BLaER1 (cell line): ENCODE measurements around the gene HS6ST1.

Experiments used
- H3K27ac ChIP-seq: shearing (Covaris generic); formaldehyde crosslinking; 2 replicates; pipeline ENCODE4 v1.8.1; 2022
- H3K27me3 ChIP-seq: shearing (Covaris generic); formaldehyde crosslinking; 2 replicates; pipeline ENCODE4 v1.8.1; 2022
- H3K36me3 ChIP-seq: shearing (Covaris generic); formaldehyde crosslinking; 2 replicates; pipeline ENCODE4 v1.8.1; 2022
- H3K4me1 ChIP-seq: shearing (Covaris generic); formaldehyde crosslinking; 2 replicates; pipeline ENCODE4 v1.8.1; 2022
- H3K4me2 ChIP-seq: shearing (Covaris generic); formaldehyde crosslinking; 2 replicates; pipeline ENCODE4 v1.8.1; 2022
- H3K4me3 ChIP-seq: shearing (Covaris generic); formaldehyde crosslinking; 2 replicates; pipeline ENCODE4 v1.8.1; 2022
- H3K9ac ChIP-seq: shearing (Covaris generic); formaldehyde crosslinking; 2 replicates; pipeline ENCODE4 v1.8.1; 2022
- H3K9me3 ChIP-seq: shearing (Covaris generic); formaldehyde crosslinking; 2 replicates; pipeline ENCODE4 v1.8.1; 2022
- H4K20me1 ChIP-seq: shearing (Covaris generic); formaldehyde crosslinking; 2 replicates; pipeline ENCODE4 v1.8.1; 2022
- Cebpa-rat ChIP-seq: shearing (Covaris generic); IDR thresholded peaks from 2 replicates; pipeline ENCODE4 v1.8.1; 2022

Gene HS6ST1

DNA sequence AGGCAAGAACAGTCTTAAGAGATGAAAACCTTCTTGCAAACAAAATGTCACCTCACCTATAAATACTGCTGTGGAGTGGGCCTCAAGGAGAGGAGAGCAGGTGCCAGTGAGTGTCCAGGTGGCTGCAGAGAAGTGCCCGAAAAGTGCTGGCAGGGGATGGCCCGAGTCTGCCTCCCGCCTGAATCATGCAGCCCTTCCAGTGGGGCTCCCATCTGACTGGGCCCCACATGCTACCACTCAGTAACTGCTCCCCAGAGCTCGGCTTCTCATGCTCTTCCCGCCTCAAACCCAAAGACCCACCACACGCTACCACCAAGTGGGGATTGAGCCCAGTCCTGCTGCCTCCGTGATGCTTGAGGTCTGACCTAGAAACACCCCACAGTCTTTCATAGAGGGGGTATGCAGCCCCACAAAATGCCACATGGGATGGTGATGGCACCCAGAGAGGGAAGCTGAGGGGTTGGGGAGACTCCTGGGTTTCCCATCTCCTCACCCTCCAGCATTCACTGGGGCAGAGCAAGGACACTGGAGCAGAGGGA lies 7.4 kb downstream of the HS6ST1 start:
- H4K20me1 ChIP-seq, result peaks cover 100% of the 10 kb centered on the region
- peaks cover 56% of the 10 kb centered on the region for H3K36me3 ChIP-seq
- no peaks in the 10 kb centered on the region for H3K9me3 ChIP-seq
- no peak overlapping the region; the same call in 1 of the 2 replicates for H3K4me2 ChIP-seq
- H3K4me1 ChIP-seq, result peaks cover 100% of the 10 kb centered on the region
- TF ChIP-seq Cebpa-rat, result no peak
- no peaks in the 10 kb centered on the region for H3K27me3 ChIP-seq
- no peak overlapping the region for H3K9ac ChIP-seq
- H3K4me3 ChIP-seq, result no peak overlapping the region
- no peak overlapping the region for H3K27ac ChIP-seq

DNA sequence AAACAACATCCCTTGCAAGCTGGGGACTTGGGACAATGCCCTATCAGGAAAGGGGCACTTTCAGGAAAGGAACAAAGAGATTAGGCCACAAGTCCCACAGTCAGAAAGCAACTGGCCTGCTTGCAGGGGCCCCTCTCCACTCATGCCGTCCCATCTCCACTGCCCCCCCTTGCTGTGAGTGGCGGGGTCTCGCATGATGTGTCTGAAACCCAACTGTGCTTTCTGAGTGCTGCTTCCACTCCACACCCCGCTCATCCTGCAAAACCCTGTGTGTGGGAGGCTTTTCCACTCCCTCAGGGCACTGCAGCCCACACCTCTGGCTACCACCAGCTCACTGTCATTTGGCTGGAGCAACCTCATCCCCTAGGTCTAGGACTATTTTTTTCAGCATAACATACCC lies 7.9 kb downstream of the HS6ST1 start:
- H3K27ac ChIP-seq, result no peak overlapping the region
- no peak for TF ChIP-seq Cebpa-rat
- peaks cover 100% of the 10 kb centered on the region for H3K4me1 ChIP-seq
- no peak overlapping the region for H3K4me2 ChIP-seq
- peaks cover 53% of the 10 kb centered on the region for H3K36me3 ChIP-seq
- H3K4me3 ChIP-seq, result no peak overlapping the region
- H3K27me3 ChIP-seq, result no peaks in the 10 kb centered on the region
- peaks cover 100% of the 10 kb centered on the region for H4K20me1 ChIP-seq
- no peak overlapping the region for H3K9ac ChIP-seq
- no peaks in the 10 kb centered on the region for H3K9me3 ChIP-seq

DNA sequence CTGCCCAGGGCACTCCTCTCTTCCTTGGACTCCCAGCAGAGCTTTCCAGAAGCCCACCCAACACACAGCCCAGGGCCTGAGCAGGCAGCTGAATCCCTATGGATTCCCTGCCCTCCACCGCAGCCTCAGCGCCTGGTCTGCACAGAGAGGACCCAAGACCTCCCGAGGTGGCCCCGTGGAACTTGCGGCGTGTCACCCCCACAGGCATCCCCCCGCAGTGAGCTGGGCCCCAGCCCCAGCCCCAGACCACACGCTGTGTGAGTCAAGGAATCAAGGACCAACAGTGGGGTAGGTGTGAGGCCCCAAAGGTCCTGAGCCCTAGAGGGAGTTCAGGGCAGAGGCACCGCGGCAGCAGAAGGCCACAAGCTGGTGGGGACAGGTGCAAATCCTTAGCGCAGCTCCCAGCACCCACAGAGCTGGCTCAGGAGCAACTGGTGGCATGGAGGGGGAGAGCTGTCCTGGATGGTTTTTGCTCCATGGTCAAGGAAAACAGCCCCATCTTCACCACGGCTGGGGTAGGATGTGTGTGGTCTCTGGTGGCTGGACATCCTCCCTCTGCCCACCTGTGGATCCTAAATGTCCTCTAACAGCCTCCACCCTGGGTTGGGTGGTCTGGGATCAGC lies 8.5 kb downstream of the HS6ST1 start:
- peaks cover 48% of the 10 kb centered on the region for H3K36me3 ChIP-seq
- no peak overlapping the region for H3K4me2 ChIP-seq
- no peak overlapping the region for H3K9ac ChIP-seq
- peaks cover 100% of the 10 kb centered on the region for H4K20me1 ChIP-seq
- H3K9me3 ChIP-seq, result no peaks in the 10 kb centered on the region
- H3K27ac ChIP-seq, result 0 out of 2 replicates have a peak overlapping the region, but pooled peaks have one; percentile 6
- H3K4me3 ChIP-seq, result no peak overlapping the region
- H3K4me1 ChIP-seq, result peaks cover 100% of the 10 kb centered on the region
- H3K27me3 ChIP-seq, result no peaks in the 10 kb centered on the region
- TF ChIP-seq Cebpa-rat, result no peak

DNA sequence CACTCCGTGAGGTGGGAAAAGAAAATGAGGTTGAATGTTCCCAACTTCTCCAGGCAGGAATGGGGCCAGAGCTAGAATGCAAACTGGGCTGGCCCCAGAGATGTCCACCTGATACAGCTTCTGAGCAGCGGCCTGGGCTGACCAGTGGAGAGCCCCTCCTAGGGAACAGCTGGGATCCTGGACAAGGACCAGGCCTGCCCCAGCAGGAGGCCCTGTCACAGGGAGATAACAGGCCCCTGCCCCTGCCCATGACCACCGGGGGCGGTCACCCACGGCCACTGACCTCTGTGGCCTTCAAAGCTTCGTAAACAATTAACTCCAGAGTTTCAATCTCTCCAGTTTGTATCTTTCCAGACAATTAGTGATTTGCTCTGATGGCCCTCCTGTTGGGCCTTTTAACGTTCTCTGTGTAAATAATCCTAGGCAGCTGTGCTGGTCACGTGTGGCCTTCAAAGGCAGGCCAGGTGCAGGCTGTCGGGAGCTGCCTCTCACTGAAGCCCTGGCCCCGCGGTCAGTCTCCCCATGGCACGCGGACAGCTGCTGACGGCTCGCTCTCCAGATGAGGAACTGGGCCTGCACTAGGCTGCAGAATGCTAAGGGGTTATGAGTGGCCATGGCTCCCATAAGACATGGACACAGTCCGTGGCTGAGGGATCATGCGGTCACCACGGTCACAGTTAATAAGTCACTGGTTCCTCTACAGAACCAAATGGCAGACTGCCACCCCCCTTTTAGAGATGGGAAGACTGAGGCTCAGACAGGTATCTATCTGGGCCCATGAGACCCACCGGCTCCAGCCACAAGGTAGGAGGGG lies 9.2 kb downstream of the HS6ST1 start:
- H3K9ac ChIP-seq, result no peak overlapping the region
- H3K27ac ChIP-seq, result no peak overlapping the region
- H3K9me3 ChIP-seq, result no peaks in the 10 kb centered on the region
- H4K20me1 ChIP-seq, result peaks cover 100% of the 10 kb centered on the region
- H3K27me3 ChIP-seq, result no peaks in the 10 kb centered on the region
- peaks cover 41% of the 10 kb centered on the region for H3K36me3 ChIP-seq
- no peak for TF ChIP-seq Cebpa-rat
- peaks cover 100% of the 10 kb centered on the region for H3K4me1 ChIP-seq
- no peak overlapping the region for H3K4me3 ChIP-seq
- peak overlapping the region; percentile 80; the same call in 1 of the 2 replicates for H3K4me2 ChIP-seq

DNA sequence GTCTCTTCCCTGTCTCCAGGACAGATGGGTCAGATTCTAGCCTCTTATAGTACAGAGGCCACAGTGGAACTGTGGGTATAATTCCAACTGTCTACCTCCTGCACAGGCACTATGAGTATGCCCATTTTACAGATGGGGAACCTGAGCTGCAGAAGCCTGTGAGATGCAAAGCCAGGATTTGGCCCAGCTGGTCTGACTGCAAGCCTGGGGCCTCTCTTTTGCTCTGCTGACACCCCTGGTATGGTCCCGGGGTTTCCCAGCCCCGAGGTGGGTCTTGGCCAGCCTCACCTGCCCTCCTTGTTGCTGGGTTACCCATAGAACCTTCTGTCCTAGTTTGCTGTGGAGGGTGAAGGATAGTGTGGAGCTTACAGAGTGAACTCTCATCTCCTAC lies 9.8 kb downstream of the HS6ST1 start:
- no peak overlapping the region for H3K4me3 ChIP-seq
- peaks cover 100% of the 10 kb centered on the region for H4K20me1 ChIP-seq
- TF ChIP-seq Cebpa-rat, result no peak
- no peak overlapping the region for H3K27ac ChIP-seq
- H3K4me1 ChIP-seq, result peaks cover 100% of the 10 kb centered on the region
- H3K9me3 ChIP-seq, result no peaks in the 10 kb centered on the region
- H3K9ac ChIP-seq, result no peak overlapping the region
- H3K27me3 ChIP-seq, result no peaks in the 10 kb centered on the region
- peaks cover 36% of the 10 kb centered on the region for H3K36me3 ChIP-seq
- H3K4me2 ChIP-seq, result peak overlapping the region; percentile 80

DNA sequence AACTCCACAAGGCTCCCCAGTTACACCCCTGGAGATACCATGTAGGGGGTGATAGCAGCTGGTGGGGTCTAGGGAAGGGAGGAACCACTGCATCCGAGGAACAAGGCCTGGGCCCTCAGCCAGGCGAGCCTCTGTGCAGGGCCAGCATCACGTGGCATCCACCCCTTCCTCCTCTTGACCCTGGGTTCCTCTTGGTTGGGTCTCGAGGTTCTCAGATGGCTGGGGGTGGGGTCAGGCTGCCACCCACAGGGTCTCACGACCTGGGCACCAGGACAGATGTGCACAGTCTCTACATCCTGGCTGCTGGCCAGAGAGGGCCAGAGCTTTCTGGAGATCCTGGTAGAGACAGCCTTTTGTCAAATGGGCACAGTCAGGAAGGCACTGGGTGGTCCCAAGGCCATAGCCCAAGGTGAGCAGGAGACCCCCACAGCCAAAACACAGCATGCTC lies 10.4 kb downstream of the HS6ST1 start:
- Histone ChIP-seq H3K36me3 (peaks cover 40% of the 10 kb centered on the region), H3K27ac (peak overlapping the region; percentile 31; the same call in 1 of the 2 replicates), H3K4me2 (peak overlapping the region; percentile 80), H4K20me1 (peaks cover 100% of the 10 kb centered on the region), H3K9me3 (no peaks in the 10 kb centered on the region), H3K4me3 (no peak overlapping the region), H3K4me1 (peaks cover 100% of the 10 kb centered on the region), H3K27me3 (no peaks in the 10 kb centered on the region), H3K9ac (peak overlapping the region; percentile 35; the same call in 1 of the 2 replicates)
- TF ChIP-seq Cebpa-rat, result no peak

DNA sequence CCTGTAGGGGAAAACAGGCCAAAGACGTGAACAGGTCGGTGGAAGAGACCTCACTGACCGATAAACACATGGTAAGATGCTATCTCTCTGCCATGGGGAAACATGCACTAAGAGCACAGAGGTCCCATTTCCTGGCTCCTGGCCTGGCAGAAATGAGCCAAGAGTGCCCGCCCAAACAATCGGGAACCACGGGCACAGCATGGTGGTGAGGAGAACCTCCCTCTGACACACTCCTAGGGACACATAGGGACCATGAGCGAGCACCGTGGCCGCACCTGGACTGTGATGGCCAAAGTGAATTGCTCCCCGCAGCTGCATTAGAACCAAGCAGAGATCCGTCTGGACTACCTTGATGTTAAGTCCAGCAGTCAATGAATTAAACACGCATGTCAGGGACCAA lies 11.1 kb downstream of the HS6ST1 start:
- no peak overlapping the region for H3K9ac ChIP-seq
- H3K27me3 ChIP-seq, result no peaks in the 10 kb centered on the region
- peaks cover 100% of the 10 kb centered on the region for H4K20me1 ChIP-seq
- TF ChIP-seq Cebpa-rat, result no peak
- H3K4me2 ChIP-seq, result peak overlapping the region; percentile 80
- peaks cover 41% of the 10 kb centered on the region for H3K36me3 ChIP-seq
- H3K27ac ChIP-seq, result peak overlapping the region; percentile 60
- H3K4me1 ChIP-seq, result peaks cover 100% of the 10 kb centered on the region
- H3K4me3 ChIP-seq, result no peak overlapping the region
- no peaks in the 10 kb centered on the region for H3K9me3 ChIP-seq

DNA sequence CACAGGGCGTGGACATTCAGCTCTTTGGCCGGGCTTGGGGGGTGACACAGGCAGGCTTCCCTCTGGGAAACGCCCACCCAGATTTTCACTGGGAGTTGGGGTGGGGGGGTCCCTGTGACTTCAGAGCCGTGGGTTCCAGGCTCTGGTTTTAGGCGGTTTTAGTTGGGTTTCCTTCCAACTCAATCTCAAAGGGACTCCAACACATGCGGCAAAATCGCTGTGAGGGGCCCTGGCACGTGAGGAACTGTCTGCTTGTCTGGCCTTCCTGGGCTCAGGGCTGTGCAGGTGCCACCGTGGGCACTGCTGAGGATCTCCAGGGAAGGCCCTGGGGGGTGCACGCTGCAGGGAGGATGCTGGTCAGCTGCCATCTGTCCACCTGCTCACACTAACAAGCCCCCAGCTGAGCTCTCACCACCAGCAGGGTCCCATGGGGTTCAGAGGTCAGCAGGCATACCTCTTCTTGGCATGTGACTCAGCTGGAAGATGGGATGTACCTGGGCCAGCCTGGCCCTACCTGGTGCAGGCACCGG lies 11.7 kb downstream of the HS6ST1 start:
- H3K36me3 ChIP-seq, result peaks cover 35% of the 10 kb centered on the region
- H3K9me3 ChIP-seq, result no peaks in the 10 kb centered on the region
- peak overlapping the region; percentile 35; the same call in 1 of the 2 replicates for H3K9ac ChIP-seq
- no peak overlapping the region for H3K4me3 ChIP-seq
- no peak for TF ChIP-seq Cebpa-rat
- peak overlapping the region; percentile 80 for H3K4me2 ChIP-seq
- peak overlapping the region; percentile 60 for H3K27ac ChIP-seq
- peaks cover 100% of the 10 kb centered on the region for H3K4me1 ChIP-seq
- H3K27me3 ChIP-seq, result no peaks in the 10 kb centered on the region
- peaks cover 100% of the 10 kb centered on the region for H4K20me1 ChIP-seq

DNA sequence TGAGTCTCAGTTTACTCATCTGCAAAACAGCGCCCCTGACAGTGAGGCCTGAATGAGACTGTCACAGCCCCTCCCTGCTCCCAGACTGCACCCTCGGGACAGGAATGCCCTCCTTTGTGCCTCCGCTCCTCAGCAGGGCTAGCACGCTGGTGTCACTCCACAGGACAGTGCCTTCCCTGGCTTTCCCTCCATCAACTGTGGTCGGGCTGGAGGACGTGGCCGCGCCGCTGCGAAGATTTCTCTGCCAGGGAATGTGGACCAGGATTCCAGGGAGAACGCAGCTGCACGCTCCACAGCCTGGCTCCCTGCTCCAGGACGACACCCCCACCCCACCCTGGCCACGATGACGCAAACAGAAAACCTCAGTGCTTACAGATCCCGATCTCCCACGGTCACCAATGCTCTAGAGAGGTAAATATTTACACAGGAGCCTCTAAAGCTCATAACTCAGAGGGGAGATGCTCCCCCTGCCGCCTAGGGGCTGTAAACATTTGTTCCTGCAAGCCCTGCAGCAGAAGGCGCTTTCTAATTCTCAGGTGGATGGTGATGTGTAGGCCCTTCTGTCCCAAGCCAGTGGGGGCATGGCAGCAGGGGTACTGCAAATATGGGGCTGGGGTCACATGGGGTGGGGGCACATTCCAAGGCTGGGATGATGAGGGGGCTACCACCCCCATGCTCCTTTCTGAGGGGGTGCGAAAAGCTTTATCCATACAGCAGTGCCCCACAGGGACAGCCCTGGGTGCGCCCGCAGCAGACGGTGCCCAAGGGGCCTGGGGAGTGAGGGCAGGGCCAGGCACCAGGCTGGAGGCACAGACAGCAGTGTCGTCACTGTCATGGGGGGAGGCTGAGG lies 12.4 kb downstream of the HS6ST1 start:
- H3K27me3 ChIP-seq, result no peaks in the 10 kb centered on the region
- H3K9ac ChIP-seq, result peak overlapping the region; percentile 35
- peaks cover 100% of the 10 kb centered on the region for H4K20me1 ChIP-seq
- no peak for TF ChIP-seq Cebpa-rat
- peak overlapping the region; percentile 80 for H3K4me2 ChIP-seq
- H3K27ac ChIP-seq, result peak overlapping the region; percentile 76
- no peak overlapping the region for H3K4me3 ChIP-seq
- H3K4me1 ChIP-seq, result peaks cover 100% of the 10 kb centered on the region
- H3K36me3 ChIP-seq, result peaks cover 28% of the 10 kb centered on the region
- H3K9me3 ChIP-seq, result no peaks in the 10 kb centered on the region
